Measurements from ENCODE around the gene ITPR3. TPM values are rescaled to one million over a fixed set of nuclear protein-coding genes. Genes with fewer than 3 reads are reported as not detected.

The ITPR3 gene
- total RNA-seq, 1 donor from 2014 or later = 21.6 TPM

GRCh38 chr6:33606642-33607041 lies 14.5 kb upstream of the ITPR3 start:
- Mint-ChIP-seq H3K27ac (ENCODE audit: unreplicated experiment) (no peak overlapping the region), H3K4me1 (ENCODE audit: unreplicated experiment) (peaks cover 27% of the 10 kb centered on the region), H3K36me3 (ENCODE audit: unreplicated experiment) (peaks cover 2% of the 10 kb centered on the region), H3K27me3 (ENCODE audit: unreplicated experiment) (no peaks in the 10 kb centered on the region), H3K9me3 (ENCODE audit: unreplicated experiment) (peaks cover 8% of the 10 kb centered on the region), H3K4me3 (ENCODE audit: unreplicated experiment) (no peak overlapping the region)
- no peak for TF ChIP-seq CTCF (IDR thresholded peaks at IDR 0.05)
- no peak for DNase-seq (ENCODE audit: extremely low spot score, unreplicated experiment)

GRCh38 chr6:33607126-33607783 lies 13.9 kb upstream of the ITPR3 start:
- Mint-ChIP-seq H3K36me3 (ENCODE audit: unreplicated experiment) (peaks cover 2% of the 10 kb centered on the region), H3K27me3 (ENCODE audit: unreplicated experiment) (no peaks in the 10 kb centered on the region), H3K4me3 (ENCODE audit: unreplicated experiment) (no peak overlapping the region), H3K4me1 (ENCODE audit: unreplicated experiment) (peaks cover 27% of the 10 kb centered on the region), H3K9me3 (ENCODE audit: unreplicated experiment) (peaks cover 8% of the 10 kb centered on the region), H3K27ac (ENCODE audit: unreplicated experiment) (no peak overlapping the region)
- no peak for TF ChIP-seq CTCF (IDR thresholded peaks at IDR 0.05)
- DNase-seq (ENCODE audit: extremely low spot score, unreplicated experiment) = no peak

- Mint-ChIP-seq H3K36me3 (ENCODE audit: unreplicated experiment) (peaks cover 2% of the 10 kb centered on the region), H3K4me3 (ENCODE audit: unreplicated experiment) (no peak overlapping the region), H3K4me1 (ENCODE audit: unreplicated experiment) (peaks cover 27% of the 10 kb centered on the region), H3K9me3 (ENCODE audit: unreplicated experiment) (peaks cover 8% of the 10 kb centered on the region), H3K27ac (ENCODE audit: unreplicated experiment) (no peak overlapping the region), H3K27me3 (ENCODE audit: unreplicated experiment) (no peaks in the 10 kb centered on the region)
- DNase-seq (ENCODE audit: extremely low spot score, unreplicated experiment) = no peak
- TF ChIP-seq CTCF (IDR thresholded peaks at IDR 0.05) = peak; percentile 19
Measured at GRCh38 chr6:33607784-33608161, 13.3 kb upstream of the ITPR3 start.

GRCh38 chr6:33609019-33609418 lies 12.1 kb upstream of the ITPR3 start:
- Mint-ChIP-seq H3K36me3 (ENCODE audit: unreplicated experiment) (peaks cover 2% of the 10 kb centered on the region), H3K9me3 (ENCODE audit: unreplicated experiment) (peaks cover 8% of the 10 kb centered on the region), H3K27ac (ENCODE audit: unreplicated experiment) (peak overlapping the region; percentile 85), H3K27me3 (ENCODE audit: unreplicated experiment) (no peaks in the 10 kb centered on the region), H3K4me1 (ENCODE audit: unreplicated experiment) (peaks cover 38% of the 10 kb centered on the region), H3K4me3 (ENCODE audit: unreplicated experiment) (no peak overlapping the region)
- TF ChIP-seq CTCF (IDR thresholded peaks at IDR 0.05) = no peak
- DNase-seq (ENCODE audit: extremely low spot score, unreplicated experiment) = no peak

- Mint-ChIP-seq H3K4me3 (ENCODE audit: unreplicated experiment) (no peak overlapping the region), H3K4me1 (ENCODE audit: unreplicated experiment) (peaks cover 39% of the 10 kb centered on the region), H3K27me3 (ENCODE audit: unreplicated experiment) (no peaks in the 10 kb centered on the region), H3K9me3 (ENCODE audit: unreplicated experiment) (peaks cover 8% of the 10 kb centered on the region), H3K36me3 (ENCODE audit: unreplicated experiment) (peaks cover 2% of the 10 kb centered on the region), H3K27ac (ENCODE audit: unreplicated experiment) (peak overlapping the region; percentile 85)
- no peak for TF ChIP-seq CTCF (IDR thresholded peaks at IDR 0.05)
- no peak for DNase-seq (ENCODE audit: extremely low spot score, unreplicated experiment)
Measured at GRCh38 chr6:33609528-33609927, 11.6 kb upstream of the ITPR3 start.
